ENCODE measurements around the gene HSPA5. TPM values are rescaled to one million over a fixed set of nuclear protein-coding genes. Genes with fewer than 3 reads are reported as not detected.
A peak's percentile ranks its signal among the peaks of the same experiment; 100 is the strongest.

Gene HSPA5
- total and polyA plus RNA-seq, 10 of the 15 experiments (the other 5 are each of a cell fraction or from before 2014, with no cell fraction given) = 39.8 to 517 (median 105) TPM

- H3K4me2 ChIP-seq (ENCODE audit: control insufficient read depth, insufficient read depth) = peak overlapping the region; percentile 94
- H3K27ac ChIP-seq (ENCODE audit: control insufficient read depth, insufficient read depth) = no peak overlapping the region
- DNase-seq (ENCODE audit: low read depth, low spot score) (no peak), ATAC-seq (no peak), FAIRE-seq (no peak)
- no peaks in the 10 kb centered on the region for H3K9me3 ChIP-seq (replicated peaks; ENCODE audit: control insufficient read depth, insufficient read depth, low read length)
- intact Hi-C loops (cut with micrococcal nuclease; ENCODE audit: unreplicated experiment) (no loop called here), in situ Hi-C loops (cut with MboI) (no loop called here)
- WGBS (ENCODE audit: insufficient coverage, insufficient replicate concordance, low lambda C conversion rate, missing lambda C conversion rate) = 65% methylated on average over 7 of the region's 7 CpGs
- H3K36me3 ChIP-seq (ENCODE audit: control insufficient read depth in 2 of 2, insufficient read depth in 2 of 2, low read length in 1 of 2) = peaks cover 13 to 38% of the 10 kb centered on the region in 2 experiments
- H2AFZ ChIP-seq (ENCODE audit: control insufficient read depth, low read depth, low read length) = no peak overlapping the region
- H3K4me1 ChIP-seq (ENCODE audit: control insufficient read depth, insufficient read depth, low read length) = peaks cover 6% of the 10 kb centered on the region
- no TSS peak for BruUV-seq (replicated peaks)
- TF ChIP-seq POLR2A (IDR thresholded peaks at IDR 0.05; ENCODE audit: low read depth, low read length) (peak; percentile 23; the same call in 1 of the 2 replicates), CUX1 (IDR thresholded peaks at IDR 0.05; ENCODE audit: insufficient replicate concordance, low read depth, low read length) (no peak)
- H3K27me3 ChIP-seq (replicated peaks in 1 of 2; ENCODE audit: control insufficient read depth in 2 of 2, insufficient read depth in 2 of 2, low read length in 1 of 2) = no peaks in the 10 kb centered on the region
- CTCF ChIA-PET = interaction anchor here (0.6 to 1.5 kb wide), 2 partner anchors 121 to 169 kb away, joined by 3 to 5 read pairs; no protein-coding TSS in a partner anchor
- SMC1A ChIA-PET (ENCODE audit: uncharacterized antibody, unreplicated experiment) = interaction anchor here (0.7 to 1.5 kb wide), 3 partner anchors 17 to 134 kb away, joined by 3 to 5 read pairs (median 3); no protein-coding TSS in a partner anchor
- 0 out of 2 replicates have a peak, but pooled peaks cover 5% of the 10 kb centered on the region for H4K20me1 ChIP-seq (ENCODE audit: control insufficient read depth, insufficient read depth)
- POLR2A ChIA-PET = interaction anchor here (0.5 to 1.5 kb wide), 4 partner anchors 37 to 57 kb away, joined by 3 to 5 read pairs (median 4); partner anchors contain the start of gene RABEPK
- H3K9ac ChIP-seq (ENCODE audit: control insufficient read depth, insufficient read depth, low read length) = peak overlapping the region; percentile 67
- H3K4me3 ChIP-seq = peak overlapping the region; percentile 95
- H3K79me2 ChIP-seq (ENCODE audit: control insufficient read depth, insufficient read depth, low read length) = peaks cover 66% of the 10 kb centered on the region
- RAD21 ChIA-PET (ENCODE audit: unreplicated experiment) = interaction anchor here (0.5 to 1.0 kb wide), 3 partner anchors 95 to 416 kb away, joined by 3 to 4 read pairs (median 3); partner anchors contain the start of gene SCAI
Measured at GRCh38 chr9:125238127-125238914, 2.8 kb downstream of the HSPA5 start.
